ENCODE results near the gene CAMK2A. TPM values are rescaled to one million over a fixed set of nuclear protein-coding genes. Genes with fewer than 3 reads are reported as not detected.

Gene CAMK2A
- total and polyA plus RNA-seq, 2 donors, result 0.09 to 0.39 TPM

- peaks cover 23 to 61% of the 10 kb centered on the region in 2 donors for H3K27me3 ChIP-seq (ENCODE audit: control insufficient read depth in 2 of 2, insufficient read depth in 1 of 2, low read length in 1 of 2)
- no peak overlapping the region for H3K27ac ChIP-seq (ENCODE audit: low read depth in 1 of 2, low read length in 1 of 2)
- no peak overlapping the region for H3K4me3 ChIP-seq (ENCODE audit: low read length in 2 of 2)
- no peak for DNase-seq (ENCODE audit: low read depth in 6 of 9, low spot score in 9 of 9)
- H3K4me1 ChIP-seq (ENCODE audit: control insufficient read depth in 2 of 2, insufficient read depth in 2 of 2, low read length in 2 of 2), result no peaks in the 10 kb centered on the region
- 65% methylated on average over 3 of the region's 3 CpGs for WGBS
- no peaks in the 10 kb centered on the region for H3K36me3 ChIP-seq (ENCODE audit: control insufficient read depth in 2 of 2, insufficient read depth in 2 of 2, low read length in 1 of 2)
- H3K9me3 ChIP-seq (ENCODE audit: control insufficient read depth in 2 of 2, insufficient read depth in 1 of 2, low read length in 1 of 2), result no peaks in the 10 kb centered on the region
Observed at GRCh38 chr5:150189326-150189725, 100.2 kb downstream of the CAMK2A start.

- Histone ChIP-seq H3K9me3 (ENCODE audit: control insufficient read depth in 2 of 2, insufficient read depth in 1 of 2, low read length in 1 of 2) (no peaks in the 10 kb centered on the region), H3K4me1 (ENCODE audit: control insufficient read depth in 2 of 2, insufficient read depth in 2 of 2, low read length in 2 of 2) (no peaks in the 10 kb centered on the region), H3K36me3 (ENCODE audit: control insufficient read depth in 2 of 2, insufficient read depth in 2 of 2, low read length in 1 of 2) (no peaks in the 10 kb centered on the region), H3K4me3 (ENCODE audit: low read length in 2 of 2) (no peak overlapping the region), H3K27ac (ENCODE audit: low read depth in 1 of 2, low read length in 1 of 2) (no peak overlapping the region), H3K27me3 (ENCODE audit: control insufficient read depth in 2 of 2, insufficient read depth in 1 of 2, low read length in 1 of 2) (peaks cover 23 to 60% of the 10 kb centered on the region in 2 donors)
- no peak for DNase-seq (ENCODE audit: low read depth in 6 of 9, low spot score in 9 of 9)
- 53% methylated on average over 3 of the region's 3 CpGs for WGBS
Observed at GRCh38 chr5:150188146-150188842, 101.3 kb downstream of the CAMK2A start.

- no peak for DNase-seq (ENCODE audit: low read depth in 6 of 9, low spot score in 9 of 9)
- Histone ChIP-seq H3K4me1 (ENCODE audit: control insufficient read depth in 2 of 2, insufficient read depth in 2 of 2, low read length in 2 of 2) (no peaks in the 10 kb centered on the region), H3K27me3 (ENCODE audit: control insufficient read depth in 2 of 2, insufficient read depth in 1 of 2, low read length in 1 of 2) (peaks cover 22 to 46% of the 10 kb centered on the region in 2 donors), H3K36me3 (ENCODE audit: control insufficient read depth in 2 of 2, insufficient read depth in 2 of 2, low read length in 1 of 2) (no peaks in the 10 kb centered on the region), H3K27ac (ENCODE audit: low read depth in 1 of 2, low read length in 1 of 2) (no peak overlapping the region), H3K4me3 (ENCODE audit: low read length in 2 of 2) (no peak overlapping the region), H3K9me3 (ENCODE audit: control insufficient read depth in 2 of 2, insufficient read depth in 1 of 2, low read length in 1 of 2) (no peaks in the 10 kb centered on the region)
- 94% methylated on average over 4 of the region's 4 CpGs for WGBS
Observed at GRCh38 chr5:150186897-150187296, 102.7 kb downstream of the CAMK2A start.

- H3K27ac ChIP-seq (ENCODE audit: low read depth in 1 of 2, low read length in 1 of 2), result no peak overlapping the region
- no peak overlapping the region for H3K4me3 ChIP-seq (ENCODE audit: low read length in 2 of 2)
- peaks cover 21 to 39% of the 10 kb centered on the region in 2 donors for H3K27me3 ChIP-seq (ENCODE audit: control insufficient read depth in 2 of 2, insufficient read depth in 1 of 2, low read length in 1 of 2)
- no peak for DNase-seq (ENCODE audit: low read depth in 6 of 9, low spot score in 9 of 9)
- H3K4me1 ChIP-seq (ENCODE audit: control insufficient read depth in 2 of 2, insufficient read depth in 2 of 2, low read length in 2 of 2), result no peaks in the 10 kb centered on the region
- 98% methylated on average over 8 of the region's 8 CpGs for WGBS
- H3K9me3 ChIP-seq (ENCODE audit: control insufficient read depth in 2 of 2, insufficient read depth in 1 of 2, low read length in 1 of 2), result no peaks in the 10 kb centered on the region
- no peaks in the 10 kb centered on the region for H3K36me3 ChIP-seq (ENCODE audit: control insufficient read depth in 2 of 2, insufficient read depth in 2 of 2, low read length in 1 of 2)
Observed at GRCh38 chr5:150186137-150186536, 103.4 kb downstream of the CAMK2A start.

- Histone ChIP-seq H3K4me3 (ENCODE audit: low read length in 2 of 2) (no peak overlapping the region), H3K9me3 (ENCODE audit: control insufficient read depth in 2 of 2, insufficient read depth in 1 of 2, low read length in 1 of 2) (no peaks in the 10 kb centered on the region), H3K27me3 (ENCODE audit: control insufficient read depth in 2 of 2, insufficient read depth in 1 of 2, low read length in 1 of 2) (peaks cover 16 to 30% of the 10 kb centered on the region in 2 donors), H3K4me1 (ENCODE audit: control insufficient read depth in 2 of 2, insufficient read depth in 2 of 2, low read length in 2 of 2) (no peaks in the 10 kb centered on the region), H3K27ac (ENCODE audit: low read depth in 1 of 2, low read length in 1 of 2) (no peak overlapping the region), H3K36me3 (ENCODE audit: control insufficient read depth in 2 of 2, insufficient read depth in 2 of 2, low read length in 1 of 2) (no peaks in the 10 kb centered on the region)
- 92% methylated on average over 12 of the region's 12 CpGs for WGBS
- no peak for DNase-seq (ENCODE audit: low read depth in 6 of 9, low spot score in 9 of 9)
Observed at GRCh38 chr5:150184990-150185912, 104.3 kb downstream of the CAMK2A start.

GRCh38 chr5:150184006-150184405, 105.6 kb downstream of the CAMK2A start:
- 82% methylated on average over 2 of the region's 2 CpGs for WGBS
- Histone ChIP-seq H3K27ac (ENCODE audit: low read depth in 1 of 2, low read length in 1 of 2) (no peak overlapping the region), H3K9me3 (ENCODE audit: control insufficient read depth in 2 of 2, insufficient read depth in 1 of 2, low read length in 1 of 2) (no peaks in the 10 kb centered on the region), H3K36me3 (ENCODE audit: control insufficient read depth in 2 of 2, insufficient read depth in 2 of 2, low read length in 1 of 2) (no peaks in the 10 kb centered on the region), H3K4me1 (ENCODE audit: control insufficient read depth in 2 of 2, insufficient read depth in 2 of 2, low read length in 2 of 2) (no peaks in the 10 kb centered on the region), H3K27me3 (ENCODE audit: control insufficient read depth in 2 of 2, insufficient read depth in 1 of 2, low read length in 1 of 2) (peaks cover 4 to 18% of the 10 kb centered on the region in 2 donors), H3K4me3 (ENCODE audit: low read length in 2 of 2) (no peak overlapping the region)
- no peak for DNase-seq (ENCODE audit: low read depth in 6 of 9, low spot score in 9 of 9)

GRCh38 chr5:150183436-150183835, 106.1 kb downstream of the CAMK2A start:
- DNase-seq (ENCODE audit: low read depth in 6 of 9, low spot score in 9 of 9), result no peak
- H3K4me3 ChIP-seq (ENCODE audit: low read length in 2 of 2), result no peak overlapping the region
- 96% methylated on average over 12 of the region's 12 CpGs for WGBS
- H3K27me3 ChIP-seq (ENCODE audit: control insufficient read depth in 2 of 2, insufficient read depth in 1 of 2, low read length in 1 of 2), result peaks cover 0 to 12% of the 10 kb centered on the region in 2 donors
- no peaks in the 10 kb centered on the region for H3K36me3 ChIP-seq (ENCODE audit: control insufficient read depth in 2 of 2, insufficient read depth in 2 of 2, low read length in 1 of 2)
- no peak overlapping the region for H3K27ac ChIP-seq (ENCODE audit: low read depth in 1 of 2, low read length in 1 of 2)
- no peaks in the 10 kb centered on the region for H3K9me3 ChIP-seq (ENCODE audit: control insufficient read depth in 2 of 2, insufficient read depth in 1 of 2, low read length in 1 of 2)
- H3K4me1 ChIP-seq (ENCODE audit: control insufficient read depth in 2 of 2, insufficient read depth in 2 of 2, low read length in 2 of 2), result no peaks in the 10 kb centered on the region

- Histone ChIP-seq H3K4me1 (ENCODE audit: control insufficient read depth in 2 of 2, insufficient read depth in 2 of 2, low read length in 2 of 2) (no peaks in the 10 kb centered on the region), H3K9me3 (ENCODE audit: control insufficient read depth in 2 of 2, insufficient read depth in 1 of 2, low read length in 1 of 2) (no peaks in the 10 kb centered on the region), H3K4me3 (ENCODE audit: low read length in 2 of 2) (no peak overlapping the region), H3K36me3 (ENCODE audit: control insufficient read depth in 2 of 2, insufficient read depth in 2 of 2, low read length in 1 of 2) (no peaks in the 10 kb centered on the region), H3K27ac (ENCODE audit: low read depth in 1 of 2, low read length in 1 of 2) (no peak overlapping the region), H3K27me3 (ENCODE audit: control insufficient read depth in 2 of 2, insufficient read depth in 1 of 2, low read length in 1 of 2) (peaks cover 0 to 6% of the 10 kb centered on the region in 2 donors)
- DNase-seq (ENCODE audit: low read depth in 6 of 9, low spot score in 9 of 9), result no peak
- 93% methylated on average over 10 of the region's 10 CpGs for WGBS
Observed at GRCh38 chr5:150182774-150183173, 106.8 kb downstream of the CAMK2A start.
